Loucy (cell line): ENCODE measurements around the gene TRMT61A.

ENCODE experiments used
- H2AFZ ChIP-seq: fragments of 200-600 bp; sonication (generic); 2 replicates; pipeline ENCODE4 v1.6.0; 2016; ENCODE audit warnings: antibody characterized with exemption, mild to moderate bottlenecking, low read length, moderate library complexity
- H3F3A ChIP-seq: fragments of 200-600 bp; 2 replicates; pipeline ENCODE4 v1.6.0; 2016; ENCODE audit warnings: antibody characterized with exemption, low read depth, mild to moderate bottlenecking
- H3K27me3 ChIP-seq: fragments of 200-600 bp; sonication (generic); 2 replicates; pipeline ENCODE4 v1.6.1; 2014; ENCODE audit warnings: low read length, mild to moderate bottlenecking; ENCODE audit not compliant: insufficient read depth, poor library complexity, severe bottlenecking
- H3K36me3 ChIP-seq: fragments of 200-600 bp; sonication (generic); 2 replicates; pipeline ENCODE4 v1.6.1; 2016; ENCODE audit warnings: low read length; ENCODE audit not compliant: insufficient read depth
- H3K4me1 ChIP-seq: fragments of 200-600 bp; sonication (generic); 2 replicates; pipeline ENCODE4 v1.5.1; 2014; ENCODE audit warnings: low read length, mild to moderate bottlenecking; ENCODE audit not compliant: insufficient read depth, poor library complexity, severe bottlenecking
- H3K4me2 ChIP-seq: fragments of 200-600 bp; sonication (generic); 2 replicates; pipeline ENCODE4 v1.6.0; 2014; ENCODE audit warnings: antibody characterized with exemption, low read length, low read depth, mild to moderate bottlenecking; ENCODE audit not compliant: poor library complexity, severe bottlenecking
- H3K4me3 ChIP-seq: fragments of 200-600 bp; sonication (generic); 2 replicates; pipeline ENCODE4 v1.5.1; 2014; ENCODE audit warnings: low read length, mild to moderate bottlenecking, mixed read lengths; ENCODE audit not compliant: poor library complexity, severe bottlenecking
- H3K79me2 ChIP-seq: fragments of 200-600 bp; sonication (generic); 2 replicates; pipeline ENCODE4 v1.6.1; 2014; ENCODE audit warnings: low read length; ENCODE audit not compliant: insufficient read depth
- H3K9ac ChIP-seq: fragments of 200-600 bp; sonication (generic); 2 replicates; pipeline ENCODE4 v1.6.0; 2014; ENCODE audit warnings: mild to moderate bottlenecking, low read depth, low read length, moderate library complexity; ENCODE audit not compliant: poor library complexity, severe bottlenecking
- H3K9me2 ChIP-seq: fragments of 200-600 bp; sonication (generic); replicated peaks from 2 replicates; pipeline ENCODE4 v1.6.1; 2016; ENCODE audit warnings: low read depth, low read length, mixed read lengths
- H3K9me3 ChIP-seq: fragments of 200-600 bp; sonication (generic); 2 replicates; pipeline ENCODE4 v1.6.1; 2014; ENCODE audit warnings: mild to moderate bottlenecking, antibody characterized with exemption, low read length, low read depth; ENCODE audit not compliant: insufficient read depth
- H4K20me1 ChIP-seq: fragments of 200-600 bp; sonication (generic); 2 replicates; pipeline ENCODE4 v1.6.0; 2014; ENCODE audit warnings: antibody characterized with exemption, low read length, mild to moderate bottlenecking; ENCODE audit not compliant: insufficient read depth, poor library complexity, severe bottlenecking
- CTCF ChIP-seq: fragments of 200-600 bp; sonication (generic); conservative IDR thresholded peaks from 2 replicates; pipeline ENCODE4 v1.5.1; 2014; ENCODE audit warnings: mild to moderate bottlenecking, antibody characterized with exemption, low read length
- EZH2phosphoT487 ChIP-seq: fragments of 200-600 bp; IDR thresholded peaks from 2 replicates; pipeline ENCODE4 v1.6.1; 2018; ENCODE audit warnings: antibody characterized with exemption, mild to moderate bottlenecking, moderate library complexity, borderline replicate concordance

TRMT61A gene

DNA sequence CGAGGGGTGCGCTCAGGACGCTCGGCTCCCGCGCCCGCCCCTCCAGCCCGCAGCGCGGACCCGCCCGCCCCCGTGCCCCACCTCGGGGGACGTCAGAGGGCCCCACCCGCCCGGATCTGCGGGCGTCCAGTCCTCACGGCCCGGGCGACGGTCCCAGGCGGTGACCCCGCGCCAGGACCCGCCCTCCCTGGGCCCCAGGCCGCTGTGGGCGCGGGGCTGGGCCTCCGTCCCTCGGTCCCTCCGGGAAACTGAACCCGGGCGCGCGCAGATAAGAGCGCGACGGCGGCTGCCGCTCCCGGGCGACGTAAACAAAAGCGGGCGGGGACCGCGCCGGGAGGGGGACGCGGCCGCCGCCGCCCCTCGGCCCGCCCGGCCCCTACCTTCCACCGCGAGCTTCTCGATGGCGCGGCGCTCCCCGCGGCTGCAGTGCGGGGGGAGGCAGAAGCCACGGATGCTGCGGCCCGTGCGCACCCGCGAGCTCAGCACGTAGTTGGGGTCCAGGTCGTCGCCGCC, 7.5 kb upstream of the TRMT61A start:
- no peak for TF ChIP-seq CTCF
- TF ChIP-seq EZH2phosphoT487, result no peak
- no peak overlapping the region for H3K9ac ChIP-seq
- no peaks in the 10 kb centered on the region for H3K9me2 ChIP-seq
- no peaks in the 10 kb centered on the region for H3K36me3 ChIP-seq
- peak overlapping the region; percentile 54 for H3K4me2 ChIP-seq
- no peaks in the 10 kb centered on the region for H3K9me3 ChIP-seq
- no peaks in the 10 kb centered on the region for H4K20me1 ChIP-seq
- peaks cover 4% of the 10 kb centered on the region for H3K4me1 ChIP-seq
- H2AFZ ChIP-seq, result no peak overlapping the region
- no peaks in the 10 kb centered on the region for H3F3A ChIP-seq
- no peaks in the 10 kb centered on the region for H3K27me3 ChIP-seq
- H3K4me3 ChIP-seq, result peak overlapping the region; percentile 71
- H3K79me2 ChIP-seq, result no peaks in the 10 kb centered on the region

DNA sequence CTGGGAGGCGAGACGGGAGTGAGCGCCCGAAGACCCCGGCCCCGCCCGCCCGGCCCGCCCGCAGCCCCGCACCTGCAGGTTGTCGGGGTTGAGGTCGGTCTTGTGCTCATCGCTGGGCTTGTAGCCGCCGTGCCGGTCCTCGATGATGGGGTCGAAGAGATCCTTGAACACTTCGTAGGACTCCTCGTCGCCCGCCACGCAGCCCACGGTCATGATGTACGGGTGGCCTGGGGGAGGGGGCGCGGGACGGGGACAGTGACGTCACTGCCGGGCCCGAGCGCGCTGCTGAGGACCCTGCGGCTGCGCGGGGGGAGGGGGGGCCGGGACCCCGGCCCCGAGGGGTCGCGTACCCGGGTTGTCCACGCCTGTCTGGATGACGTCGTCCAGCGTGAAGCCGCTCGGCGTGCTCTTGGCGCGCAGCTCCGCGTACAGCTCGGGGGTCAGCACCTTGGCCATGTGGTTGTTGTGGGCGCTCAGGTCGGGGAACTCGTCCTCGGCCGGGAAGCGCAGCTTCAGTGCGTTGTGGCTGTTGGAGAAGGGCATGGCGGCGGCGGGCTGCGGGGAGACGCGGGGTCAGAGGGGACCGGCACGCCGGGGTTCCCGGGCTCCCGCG, 6.9 kb upstream of the TRMT61A start:
- H3K9ac ChIP-seq, result no peak overlapping the region
- no peak overlapping the region for H3K4me3 ChIP-seq
- H3K9me2 ChIP-seq, result no peaks in the 10 kb centered on the region
- no peaks in the 10 kb centered on the region for H3F3A ChIP-seq
- H4K20me1 ChIP-seq, result no peaks in the 10 kb centered on the region
- H2AFZ ChIP-seq, result no peak overlapping the region
- peaks cover 4% of the 10 kb centered on the region for H3K4me1 ChIP-seq
- H3K27me3 ChIP-seq, result no peaks in the 10 kb centered on the region
- H3K9me3 ChIP-seq, result no peaks in the 10 kb centered on the region
- no peaks in the 10 kb centered on the region for H3K36me3 ChIP-seq
- no peaks in the 10 kb centered on the region for H3K79me2 ChIP-seq
- no peak overlapping the region for H3K4me2 ChIP-seq
- no peak for TF ChIP-seq EZH2phosphoT487
- TF ChIP-seq CTCF, result no peak

GRCh38 chr14:103522649-103523574, 6.1 kb upstream of the TRMT61A start, which contains the start of gene CKB:
Gene CKB, minus strand, starts transcription at chr14:103522830. Its CDS starts 337 bp downstream, at chr14:103522493.
- H3K36me3 ChIP-seq, result no peaks in the 10 kb centered on the region
- H3F3A ChIP-seq, result no peaks in the 10 kb centered on the region
- no peak within 1 kb of the TSS for H3K4me3 ChIP-seq
- no peak within 1 kb of the TSS for H3K4me2 ChIP-seq
- H2AFZ ChIP-seq, result no peak within 1 kb of the TSS
- peaks cover 4% of the 10 kb centered on the region for H3K4me1 ChIP-seq
- H4K20me1 ChIP-seq, result no peaks in the 10 kb centered on the region
- peaks cover 1% of the 10 kb centered on the region; the same call in 1 of the 2 replicates for H3K79me2 ChIP-seq
- H3K27me3 ChIP-seq, result no peaks in the 10 kb centered on the region
- no peaks in the 10 kb centered on the region for H3K9me2 ChIP-seq
- no peak for TF ChIP-seq CTCF
- H3K9ac ChIP-seq, result no peak within 1 kb of the TSS
- no peaks in the 10 kb centered on the region for H3K9me3 ChIP-seq
